Measurements from ENCODE around the gene FBXW12.

DNA sequence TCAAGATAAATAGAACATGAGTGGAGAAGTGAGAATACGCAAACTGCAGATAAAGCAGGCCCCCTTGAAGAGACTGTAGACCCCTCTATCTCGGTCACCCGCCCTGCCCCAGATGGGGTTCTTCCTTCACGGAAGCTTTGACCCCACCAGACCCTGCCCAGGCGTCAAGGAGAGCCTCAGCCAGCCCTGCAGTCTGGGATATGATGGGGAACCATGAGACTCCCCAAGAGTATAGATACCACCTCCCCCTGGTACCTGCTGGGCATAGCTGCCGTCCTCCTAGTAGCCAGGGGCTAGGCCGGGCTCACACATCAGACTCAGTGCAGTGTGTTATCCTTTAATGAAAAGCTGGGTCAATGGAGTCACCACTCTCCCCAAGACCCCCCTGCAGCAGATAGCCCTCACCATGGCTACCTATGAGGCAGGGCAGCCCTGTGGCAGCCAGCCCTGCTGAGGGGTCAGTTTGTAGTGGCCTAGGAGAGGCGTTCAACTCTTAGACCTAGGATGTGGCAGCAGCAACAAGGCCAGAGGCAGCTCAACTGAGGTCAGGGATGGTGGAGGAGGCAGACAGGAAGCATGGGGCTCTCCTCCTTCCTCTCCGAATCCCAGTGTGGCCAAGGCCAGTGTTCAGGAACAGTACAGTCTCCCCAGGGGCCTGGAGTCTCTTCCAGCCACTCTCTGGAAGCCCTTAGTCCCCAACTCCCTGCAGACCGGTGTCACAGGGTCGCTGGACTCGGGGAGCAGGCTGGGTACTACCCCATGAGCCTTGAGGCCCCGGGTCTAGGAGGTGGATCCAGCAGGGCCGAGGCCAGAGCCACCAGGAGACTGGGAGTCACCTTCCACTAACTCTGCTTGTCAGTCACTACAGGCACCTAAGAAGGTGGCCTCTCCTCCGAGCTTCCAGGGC lies 31.8 kb downstream of the FBXW12 start:
- no peak for TF ChIP-seq POLR2AphosphoS5 (IDR thresholded peaks at IDR 0.05; ENCODE audit: low read depth)
- no peak for TF ChIP-seq GABPA (IDR thresholded peaks at IDR 0.05; ENCODE audit: low read depth)
- TF ChIP-seq, protein P1, sequence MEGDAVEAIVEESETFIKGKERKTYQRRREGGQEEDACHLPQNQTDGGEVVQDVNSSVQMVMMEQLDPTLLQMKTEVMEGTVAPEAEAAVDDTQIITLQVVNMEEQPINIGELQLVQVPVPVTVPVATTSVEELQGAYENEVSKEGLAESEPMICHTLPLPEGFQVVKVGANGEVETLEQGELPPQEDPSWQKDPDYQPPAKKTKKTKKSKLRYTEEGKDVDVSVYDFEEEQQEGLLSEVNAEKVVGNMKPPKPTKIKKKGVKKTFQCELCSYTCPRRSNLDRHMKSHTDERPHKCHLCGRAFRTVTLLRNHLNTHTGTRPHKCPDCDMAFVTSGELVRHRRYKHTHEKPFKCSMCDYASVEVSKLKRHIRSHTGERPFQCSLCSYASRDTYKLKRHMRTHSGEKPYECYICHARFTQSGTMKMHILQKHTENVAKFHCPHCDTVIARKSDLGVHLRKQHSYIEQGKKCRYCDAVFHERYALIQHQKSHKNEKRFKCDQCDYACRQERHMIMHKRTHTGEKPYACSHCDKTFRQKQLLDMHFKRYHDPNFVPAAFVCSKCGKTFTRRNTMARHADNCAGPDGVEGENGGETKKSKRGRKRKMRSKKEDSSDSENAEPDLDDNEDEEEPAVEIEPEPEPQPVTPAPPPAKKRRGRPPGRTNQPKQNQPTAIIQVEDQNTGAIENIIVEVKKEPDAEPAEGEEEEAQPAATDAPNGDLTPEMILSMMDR (IDR thresholded peaks at IDR 0.05; ENCODE audit: insufficient read depth, low read length): no peak
- TF ChIP-seq, protein P2, sequence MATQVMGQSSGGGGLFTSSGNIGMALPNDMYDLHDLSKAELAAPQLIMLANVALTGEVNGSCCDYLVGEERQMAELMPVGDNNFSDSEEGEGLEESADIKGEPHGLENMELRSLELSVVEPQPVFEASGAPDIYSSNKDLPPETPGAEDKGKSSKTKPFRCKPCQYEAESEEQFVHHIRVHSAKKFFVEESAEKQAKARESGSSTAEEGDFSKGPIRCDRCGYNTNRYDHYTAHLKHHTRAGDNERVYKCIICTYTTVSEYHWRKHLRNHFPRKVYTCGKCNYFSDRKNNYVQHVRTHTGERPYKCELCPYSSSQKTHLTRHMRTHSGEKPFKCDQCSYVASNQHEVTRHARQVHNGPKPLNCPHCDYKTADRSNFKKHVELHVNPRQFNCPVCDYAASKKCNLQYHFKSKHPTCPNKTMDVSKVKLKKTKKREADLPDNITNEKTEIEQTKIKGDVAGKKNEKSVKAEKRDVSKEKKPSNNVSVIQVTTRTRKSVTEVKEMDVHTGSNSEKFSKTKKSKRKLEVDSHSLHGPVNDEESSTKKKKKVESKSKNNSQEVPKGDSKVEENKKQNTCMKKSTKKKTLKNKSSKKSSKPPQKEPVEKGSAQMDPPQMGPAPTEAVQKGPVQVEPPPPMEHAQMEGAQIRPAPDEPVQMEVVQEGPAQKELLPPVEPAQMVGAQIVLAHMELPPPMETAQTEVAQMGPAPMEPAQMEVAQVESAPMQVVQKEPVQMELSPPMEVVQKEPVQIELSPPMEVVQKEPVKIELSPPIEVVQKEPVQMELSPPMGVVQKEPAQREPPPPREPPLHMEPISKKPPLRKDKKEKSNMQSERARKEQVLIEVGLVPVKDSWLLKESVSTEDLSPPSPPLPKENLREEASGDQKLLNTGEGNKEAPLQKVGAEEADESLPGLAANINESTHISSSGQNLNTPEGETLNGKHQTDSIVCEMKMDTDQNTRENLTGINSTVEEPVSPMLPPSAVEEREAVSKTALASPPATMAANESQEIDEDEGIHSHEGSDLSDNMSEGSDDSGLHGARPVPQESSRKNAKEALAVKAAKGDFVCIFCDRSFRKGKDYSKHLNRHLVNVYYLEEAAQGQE (IDR thresholded peaks at IDR 0.05; ENCODE audit: insufficient replicate concordance, low read depth): no peak
- no peak for TF ChIP-seq SPI1 (IDR thresholded peaks at IDR 0.05; ENCODE audit: borderline replicate concordance, low read depth)

All from HL-60 (cell line).